ENCODE results near the gene ZNF124. TPM values are rescaled to one million over a fixed set of nuclear protein-coding genes. Genes with fewer than 3 reads are reported as not detected.

ZNF124 gene
- total RNA-seq, 1 donor from 2014 or later, result 138 TPM

GRCh38 chr1:247184254-247184653 is 12.4 kb upstream of the ZNF124 start:
- peaks cover 12% of the 10 kb centered on the region for H3K27me3 Mint-ChIP-seq (ENCODE audit: unreplicated experiment)
- DNase-seq (ENCODE audit: low spot score), result no peak
- no peak overlapping the region for H3K27ac Mint-ChIP-seq (ENCODE audit: unreplicated experiment)
- TF ChIP-seq CTCF (IDR thresholded peaks at IDR 0.05; ENCODE audit: unreplicated experiment), result no peak
- H3K4me3 Mint-ChIP-seq (ENCODE audit: unreplicated experiment), result no peak overlapping the region
- H3K4me1 Mint-ChIP-seq (ENCODE audit: unreplicated experiment), result no peaks in the 10 kb centered on the region
- H3K36me3 Mint-ChIP-seq (ENCODE audit: low read depth, unreplicated experiment), result peaks cover 35% of the 10 kb centered on the region
- peaks cover 4% of the 10 kb centered on the region for H3K9me3 Mint-ChIP-seq (ENCODE audit: unreplicated experiment)

GRCh38 chr1:247182994-247183393 is 11.2 kb upstream of the ZNF124 start:
- no peak for DNase-seq (ENCODE audit: low spot score)
- Mint-ChIP-seq H3K9me3 (ENCODE audit: unreplicated experiment) (peaks cover 4% of the 10 kb centered on the region), H3K36me3 (ENCODE audit: low read depth, unreplicated experiment) (peaks cover 26% of the 10 kb centered on the region), H3K27ac (ENCODE audit: unreplicated experiment) (peak overlapping the region; percentile 1), H3K4me1 (ENCODE audit: unreplicated experiment) (no peaks in the 10 kb centered on the region), H3K27me3 (ENCODE audit: unreplicated experiment) (peaks cover 12% of the 10 kb centered on the region), H3K4me3 (ENCODE audit: unreplicated experiment) (no peak overlapping the region)
- no peak for TF ChIP-seq CTCF (IDR thresholded peaks at IDR 0.05; ENCODE audit: unreplicated experiment)

GRCh38 chr1:247180581-247180980 is 8.8 kb upstream of the ZNF124 start:
- peaks cover 2% of the 10 kb centered on the region for H3K9me3 Mint-ChIP-seq (ENCODE audit: unreplicated experiment)
- TF ChIP-seq CTCF (IDR thresholded peaks at IDR 0.05; ENCODE audit: unreplicated experiment), result no peak
- DNase-seq (ENCODE audit: low spot score), result no peak
- peaks cover 8% of the 10 kb centered on the region for H3K36me3 Mint-ChIP-seq (ENCODE audit: low read depth, unreplicated experiment)
- H3K27ac Mint-ChIP-seq (ENCODE audit: unreplicated experiment), result no peak overlapping the region
- no peaks in the 10 kb centered on the region for H3K4me1 Mint-ChIP-seq (ENCODE audit: unreplicated experiment)
- no peak overlapping the region for H3K4me3 Mint-ChIP-seq (ENCODE audit: unreplicated experiment)
- H3K27me3 Mint-ChIP-seq (ENCODE audit: unreplicated experiment), result peaks cover 12% of the 10 kb centered on the region

- no peaks in the 10 kb centered on the region for H3K27me3 Mint-ChIP-seq (ENCODE audit: unreplicated experiment)
- no peak for TF ChIP-seq CTCF (IDR thresholded peaks at IDR 0.05; ENCODE audit: unreplicated experiment)
- no peak for DNase-seq (ENCODE audit: low spot score)
- H3K27ac Mint-ChIP-seq (ENCODE audit: unreplicated experiment), result no peak overlapping the region
- H3K4me1 Mint-ChIP-seq (ENCODE audit: unreplicated experiment), result no peaks in the 10 kb centered on the region
- no peaks in the 10 kb centered on the region for H3K9me3 Mint-ChIP-seq (ENCODE audit: unreplicated experiment)
- no peak overlapping the region for H3K4me3 Mint-ChIP-seq (ENCODE audit: unreplicated experiment)
- H3K36me3 Mint-ChIP-seq (ENCODE audit: low read depth, unreplicated experiment), result no peaks in the 10 kb centered on the region
These were observed 5.9 kb upstream of the ZNF124 start for GRCh38 chr1:247177755-247178154.

GRCh38 chr1:247175458-247175857 is 3.6 kb upstream of the ZNF124 start:
- peaks cover 1% of the 10 kb centered on the region for H3K4me1 Mint-ChIP-seq (ENCODE audit: unreplicated experiment)
- peaks cover under 1% of the 10 kb centered on the region for H3K36me3 Mint-ChIP-seq (ENCODE audit: low read depth, unreplicated experiment)
- H3K9me3 Mint-ChIP-seq (ENCODE audit: unreplicated experiment), result no peaks in the 10 kb centered on the region
- no peak overlapping the region for H3K4me3 Mint-ChIP-seq (ENCODE audit: unreplicated experiment)
- H3K27me3 Mint-ChIP-seq (ENCODE audit: unreplicated experiment), result no peaks in the 10 kb centered on the region
- H3K27ac Mint-ChIP-seq (ENCODE audit: unreplicated experiment), result no peak overlapping the region
- no peak for TF ChIP-seq CTCF (IDR thresholded peaks at IDR 0.05; ENCODE audit: unreplicated experiment)
- no peak for DNase-seq (ENCODE audit: low spot score)
